Astrocyte (in vitro differentiated cells and primary cell): ENCODE data around the gene KCNC1.

ENCODE experiments used
- CTCF ChIP-seq: IDR thresholded peaks from 2 replicates; pipeline ENCODE4 v1.5.1; 2011; ENCODE audit warnings: low read depth, mild to moderate bottlenecking, inconsistent platforms, low read length, moderate library complexity; ENCODE audit not compliant: insufficient read depth
- EZH2 ChIP-seq: IDR thresholded peaks from 2 replicates; pipeline ENCODE4 v1.6.1; 2012; ENCODE audit warnings: mild to moderate bottlenecking, low read length, inconsistent platforms; ENCODE audit not compliant: insufficient read depth

- TF ChIP-seq CTCF (no peak), EZH2 (no peak)
Observed at GRCh38 chr11:17803754-17804334, 69.3 kb downstream of the KCNC1 start.
